Measurements from ENCODE around the gene ZNF143.

The ZNF143 gene

GRCh38 chr11:9569588-9570164, 108.9 kb downstream of the ZNF143 start:
- TF ChIP-seq REST (IDR thresholded peaks at IDR 0.05; ENCODE audit: insufficient read depth in 1 of 2, low read depth in 2 of 2, low read length in 2 of 2), result no peak
- no peak for TF ChIP-seq SIN3A (IDR thresholded peaks at IDR 0.05; ENCODE audit: borderline replicate concordance, insufficient read depth, low read length)
- no peak for TF ChIP-seq POLR2AphosphoS5 (IDR thresholded peaks at IDR 0.05; ENCODE audit: low read depth, low read length)
- TF ChIP-seq FOXP2 (optimal IDR thresholded peaks at IDR 0.05; ENCODE audit: borderline replicate concordance, extremely low read depth, extremely low read length, insufficient read depth), result no peak

- TF ChIP-seq POLR2AphosphoS5 (IDR thresholded peaks at IDR 0.05; ENCODE audit: low read depth, low read length) (no peak), REST (IDR thresholded peaks at IDR 0.05; ENCODE audit: insufficient read depth in 1 of 2, low read depth in 2 of 2, low read length in 2 of 2) (no peak), TAF1 (IDR thresholded peaks at IDR 0.05; ENCODE audit: borderline replicate concordance, insufficient read depth, low read length) (no peak), FOXP2 (optimal IDR thresholded peaks at IDR 0.05; ENCODE audit: borderline replicate concordance, extremely low read depth, extremely low read length, insufficient read depth) (no peak), SIN3A (IDR thresholded peaks at IDR 0.05; ENCODE audit: borderline replicate concordance, insufficient read depth, low read length) (no peak)
Measured at GRCh38 chr11:9570313-9571025, 109.7 kb downstream of the ZNF143 start.

GRCh38 chr11:9571071-9571762, 110.4 kb downstream of the ZNF143 start:
- TF ChIP-seq TAF1 (IDR thresholded peaks at IDR 0.05; ENCODE audit: borderline replicate concordance, insufficient read depth, low read length), result 0 out of 2 replicates have a peak, but pooled peaks have one; percentile 6
- no peak for TF ChIP-seq FOXP2 (optimal IDR thresholded peaks at IDR 0.05; ENCODE audit: borderline replicate concordance, extremely low read depth, extremely low read length, insufficient read depth)

GRCh38 chr11:9571763-9572115, 110.9 kb downstream of the ZNF143 start:
- no peak for TF ChIP-seq TAF1 (IDR thresholded peaks at IDR 0.05; ENCODE audit: borderline replicate concordance, insufficient read depth, low read length)
- TF ChIP-seq FOXP2 (optimal IDR thresholded peaks at IDR 0.05; ENCODE audit: borderline replicate concordance, extremely low read depth, extremely low read length, insufficient read depth), result no peak

GRCh38 chr11:9573052-9573774, 112.4 kb downstream of the ZNF143 start, which contains the start of gene WEE1:
Gene WEE1, plus strand, starts transcription at chr11:9573670. Its CDS starts 264 bp downstream, at chr11:9573934.
- TF ChIP-seq FOXP2 (optimal IDR thresholded peaks at IDR 0.05; ENCODE audit: borderline replicate concordance, extremely low read depth, extremely low read length, insufficient read depth) (peak; percentile 85), REST (IDR thresholded peaks at IDR 0.05; ENCODE audit: insufficient read depth in 1 of 2, low read depth in 2 of 2, low read length in 2 of 2) (no peak), TAF1 (IDR thresholded peaks at IDR 0.05; ENCODE audit: borderline replicate concordance, insufficient read depth, low read length) (no peak), POLR2AphosphoS5 (IDR thresholded peaks at IDR 0.05; ENCODE audit: low read depth, low read length) (peak; percentile 88)

All from PFSK-1 (cell line).